ENCODE data around the gene CTIF.

The CTIF gene

GRCh38 chr18:48665654-48666053, 126.8 kb downstream of the CTIF start:
- DNase-seq (ENCODE audit: low read depth, low spot score) = no peak

GRCh38 chr18:48666613-48667012, 127.8 kb downstream of the CTIF start:
- DNase-seq (ENCODE audit: low read depth, low spot score) = no peak

GRCh38 chr18:48667276-48668254, 128.7 kb downstream of the CTIF start:
- no peak for DNase-seq (ENCODE audit: low read depth, low spot score)

GRCh38 chr18:48668466-48669179, 129.8 kb downstream of the CTIF start:
- no peak for DNase-seq (ENCODE audit: low read depth, low spot score)

- DNase-seq (ENCODE audit: low read depth, low spot score) = no peak
Observed at GRCh38 chr18:48669180-48669675, 130.4 kb downstream of the CTIF start.

- DNase-seq (ENCODE audit: low read depth, low spot score) = no peak
Observed at GRCh38 chr18:48669991-48670750, 131.3 kb downstream of the CTIF start.

GRCh38 chr18:48670751-48671560, 132.1 kb downstream of the CTIF start:
- DNase-seq (ENCODE audit: low read depth, low spot score) = no peak

- DNase-seq (ENCODE audit: low read depth, low spot score) = no peak
Observed at GRCh38 chr18:48671561-48671945, 132.7 kb downstream of the CTIF start.

- DNase-seq (ENCODE audit: low read depth, low spot score) = no peak
Observed at GRCh38 chr18:48672671-48673340, 134.0 kb downstream of the CTIF start.

- DNase-seq (ENCODE audit: low read depth, low spot score) = no peak
Observed at GRCh38 chr18:48673456-48673852, 134.6 kb downstream of the CTIF start.

GRCh38 chr18:48673853-48674721, 135.3 kb downstream of the CTIF start:
- no peak for DNase-seq (ENCODE audit: low read depth, low spot score)

GRCh38 chr18:48674758-48675351, 136.0 kb downstream of the CTIF start:
- DNase-seq (ENCODE audit: low read depth, low spot score) = no peak

GRCh38 chr18:48675352-48675761, 136.5 kb downstream of the CTIF start:
- DNase-seq (ENCODE audit: low read depth, low spot score) = peak; percentile 58

GRCh38 chr18:48675912-48676311, 137.1 kb downstream of the CTIF start:
- no peak for DNase-seq (ENCODE audit: low read depth, low spot score)

- no peak for DNase-seq (ENCODE audit: low read depth, low spot score)
Observed at GRCh38 chr18:48676346-48676745, 137.5 kb downstream of the CTIF start.

GRCh38 chr18:48676756-48677368, 138.0 kb downstream of the CTIF start:
- peak; percentile 27 for DNase-seq (ENCODE audit: low read depth, low spot score)

- DNase-seq (ENCODE audit: low read depth, low spot score) = no peak
Observed at GRCh38 chr18:48678237-48679115, 139.6 kb downstream of the CTIF start.

GRCh38 chr18:48679236-48679635, 140.4 kb downstream of the CTIF start:
- no peak for DNase-seq (ENCODE audit: low read depth, low spot score)

Measured in activated naive CD8-positive, alpha-beta T cell treated with anti-CD3 and anti-CD28 coated beads, Interleukin-2, amount 50 U/mL, for 16 hours (primary cell).